OCI-LY3 (cell line): ENCODE data around the gene GNL1.
A peak's percentile ranks its signal among the peaks of the same experiment; 100 is the strongest.
"Not testable (repeated sequence)": the region's sequence is repeated elsewhere in the genome, so short reads cannot be mapped to it uniquely, and the experiment has no call there.

Experiments used
- H2AFZ ChIP-seq: fragments of 200-600, 300-600 bp; shearing (Covaris generic); 2 replicates; pipeline ENCODE4 v1.6.0; 2014; ENCODE audit warnings: antibody characterized with exemption, low read depth, low read length
- H3K27ac ChIP-seq: fragments of 200-600, 300-600 bp; sonication (generic); 2 replicates; pipeline ENCODE4 v1.5.1; 2014; ENCODE audit warnings: mild to moderate bottlenecking, low read length, moderate library complexity, mixed read lengths
- H3K27me3 ChIP-seq: fragments of 200-600, 300-600 bp; sonication (generic); 2 replicates; pipeline ENCODE4 v1.6.1; 2014; ENCODE audit warnings: low read depth, low read length, mixed read lengths
- H3K36me3 ChIP-seq: fragments of 200-600, 300-600 bp; sonication (generic); replicated peaks from 2 replicates; pipeline ENCODE3; 2014; ENCODE audit warnings: low read depth, low read length, mixed read lengths
- H3K4me1 ChIP-seq: fragments of 300-600, 200-600 bp; sonication (generic); 2 replicates; pipeline ENCODE4 v1.6.1; 2014; ENCODE audit warnings: low read length, mixed read lengths
- H3K4me2 ChIP-seq: fragments of 200-600, 300-600 bp; sonication (generic); 2 replicates; pipeline ENCODE4 v1.6.1; 2014; ENCODE audit warnings: low read length, mixed read lengths
- H3K4me3 ChIP-seq: fragments of 300-600, 200-600 bp; sonication (generic); 2 replicates; pipeline ENCODE4 v1.5.1; 2014; ENCODE audit warnings: antibody characterized with exemption, mild to moderate bottlenecking, low read length, moderate library complexity
- H3K79me2 ChIP-seq: fragments of 300-600, 200-600 bp; shearing (Covaris generic); 2 replicates; pipeline ENCODE4 v1.6.1; 2014; ENCODE audit warnings: mild to moderate bottlenecking, low read length, mixed read lengths
- H3K9ac ChIP-seq: fragments of 300-600, 200-600 bp; shearing (Covaris generic); 2 replicates; pipeline ENCODE4 v1.6.0; 2014; ENCODE audit warnings: mild to moderate bottlenecking, low read length, moderate library complexity
- H3K9me3 ChIP-seq: fragments of 200-600, 300-600 bp; shearing (Covaris generic); 2 replicates; pipeline ENCODE4 v1.6.1; 2014; ENCODE audit warnings: low read length, mixed read lengths; ENCODE audit not compliant: insufficient read depth
- H4K20me1 ChIP-seq: fragments of 200-600, 300-600 bp; sonication (generic); 2 replicates; pipeline ENCODE4 v1.6.1; 2016; ENCODE audit warnings: low read length, mixed read lengths; ENCODE audit not compliant: insufficient read depth
- EZH2phosphoT487 ChIP-seq: fragments of 200-600 bp; shearing (Covaris generic); IDR thresholded peaks from 2 replicates; pipeline ENCODE4 v1.6.1; 2018; ENCODE audit warnings: antibody characterized with exemption, mixed run types, low read depth
- TF ChIP-seq, protein P1 (sequence below): fragments of 200-600, 300-600 bp; sonication (generic); IDR thresholded peaks from 2 replicates; pipeline ENCODE4 v1.5.1; 2014; ENCODE audit warnings: antibody characterized with exemption, low read length, low read depth

The GNL1 gene

DNA sequence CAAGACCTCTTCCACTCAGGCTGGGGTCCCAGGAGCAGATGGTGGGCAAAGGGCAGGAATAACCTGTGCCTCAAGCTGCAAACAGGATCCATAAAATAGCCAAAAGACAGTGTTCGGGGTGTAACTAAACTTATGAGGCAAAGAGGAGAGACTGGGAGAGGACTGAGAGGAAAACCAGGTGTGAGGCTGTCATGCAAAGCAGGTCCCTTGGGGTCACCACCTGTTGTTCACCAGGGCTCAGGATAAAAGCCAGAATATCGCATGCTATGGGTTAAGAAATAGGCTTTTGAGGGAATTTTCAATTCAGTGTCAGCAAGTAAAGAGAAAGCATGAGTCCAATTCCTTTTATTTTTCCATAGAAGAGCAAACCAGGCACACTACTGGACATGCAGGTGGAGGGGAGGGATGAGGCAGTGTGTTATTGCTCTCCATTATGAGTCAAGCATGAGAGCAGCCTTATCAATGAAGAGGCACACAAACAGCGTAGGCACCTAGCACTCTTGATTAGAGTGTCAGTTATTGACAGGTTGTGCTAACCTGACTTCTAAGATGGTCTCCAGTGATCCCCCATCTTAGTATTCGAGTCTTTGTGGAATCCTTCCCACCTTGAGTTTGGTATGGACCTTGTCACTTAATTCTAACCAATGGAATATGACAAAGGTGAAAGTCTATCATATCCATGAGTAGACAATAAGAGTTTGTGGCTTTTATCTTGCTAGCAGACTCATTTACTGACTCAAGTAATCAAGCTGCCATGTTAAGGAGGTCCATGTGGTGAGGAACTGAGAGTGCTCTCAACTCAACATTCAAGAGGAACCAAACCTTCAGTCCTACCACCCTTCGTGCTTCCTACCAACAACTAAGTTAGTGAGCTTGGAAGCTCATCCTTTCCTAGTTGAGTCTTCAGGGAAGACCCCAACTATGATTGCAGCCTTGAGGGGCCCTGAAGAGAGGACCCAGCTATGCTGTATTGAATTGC is 48.2 kb downstream of the GNL1 start:
- Histone ChIP-seq H3K9ac (no peak overlapping the region; the same call in 1 of the 2 replicates), H3K27me3 (peaks cover 2% of the 10 kb centered on the region; the same call in 1 of the 2 replicates), H4K20me1 (no peaks in the 10 kb centered on the region), H3K4me1 (peaks cover 22% of the 10 kb centered on the region), H3K36me3 (no peaks in the 10 kb centered on the region), H3K4me3 (peak overlapping the region; percentile 38), H3K4me2 (peak overlapping the region; percentile 69), H3K9me3 (no peaks in the 10 kb centered on the region), H3K79me2 (no peaks in the 10 kb centered on the region), H2AFZ (no peak overlapping the region), H3K27ac (peak overlapping the region; percentile 72)
- TF ChIP-seq EZH2phosphoT487, result no peak
- TF ChIP-seq, protein P1, sequence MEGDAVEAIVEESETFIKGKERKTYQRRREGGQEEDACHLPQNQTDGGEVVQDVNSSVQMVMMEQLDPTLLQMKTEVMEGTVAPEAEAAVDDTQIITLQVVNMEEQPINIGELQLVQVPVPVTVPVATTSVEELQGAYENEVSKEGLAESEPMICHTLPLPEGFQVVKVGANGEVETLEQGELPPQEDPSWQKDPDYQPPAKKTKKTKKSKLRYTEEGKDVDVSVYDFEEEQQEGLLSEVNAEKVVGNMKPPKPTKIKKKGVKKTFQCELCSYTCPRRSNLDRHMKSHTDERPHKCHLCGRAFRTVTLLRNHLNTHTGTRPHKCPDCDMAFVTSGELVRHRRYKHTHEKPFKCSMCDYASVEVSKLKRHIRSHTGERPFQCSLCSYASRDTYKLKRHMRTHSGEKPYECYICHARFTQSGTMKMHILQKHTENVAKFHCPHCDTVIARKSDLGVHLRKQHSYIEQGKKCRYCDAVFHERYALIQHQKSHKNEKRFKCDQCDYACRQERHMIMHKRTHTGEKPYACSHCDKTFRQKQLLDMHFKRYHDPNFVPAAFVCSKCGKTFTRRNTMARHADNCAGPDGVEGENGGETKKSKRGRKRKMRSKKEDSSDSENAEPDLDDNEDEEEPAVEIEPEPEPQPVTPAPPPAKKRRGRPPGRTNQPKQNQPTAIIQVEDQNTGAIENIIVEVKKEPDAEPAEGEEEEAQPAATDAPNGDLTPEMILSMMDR, result no peak

DNA sequence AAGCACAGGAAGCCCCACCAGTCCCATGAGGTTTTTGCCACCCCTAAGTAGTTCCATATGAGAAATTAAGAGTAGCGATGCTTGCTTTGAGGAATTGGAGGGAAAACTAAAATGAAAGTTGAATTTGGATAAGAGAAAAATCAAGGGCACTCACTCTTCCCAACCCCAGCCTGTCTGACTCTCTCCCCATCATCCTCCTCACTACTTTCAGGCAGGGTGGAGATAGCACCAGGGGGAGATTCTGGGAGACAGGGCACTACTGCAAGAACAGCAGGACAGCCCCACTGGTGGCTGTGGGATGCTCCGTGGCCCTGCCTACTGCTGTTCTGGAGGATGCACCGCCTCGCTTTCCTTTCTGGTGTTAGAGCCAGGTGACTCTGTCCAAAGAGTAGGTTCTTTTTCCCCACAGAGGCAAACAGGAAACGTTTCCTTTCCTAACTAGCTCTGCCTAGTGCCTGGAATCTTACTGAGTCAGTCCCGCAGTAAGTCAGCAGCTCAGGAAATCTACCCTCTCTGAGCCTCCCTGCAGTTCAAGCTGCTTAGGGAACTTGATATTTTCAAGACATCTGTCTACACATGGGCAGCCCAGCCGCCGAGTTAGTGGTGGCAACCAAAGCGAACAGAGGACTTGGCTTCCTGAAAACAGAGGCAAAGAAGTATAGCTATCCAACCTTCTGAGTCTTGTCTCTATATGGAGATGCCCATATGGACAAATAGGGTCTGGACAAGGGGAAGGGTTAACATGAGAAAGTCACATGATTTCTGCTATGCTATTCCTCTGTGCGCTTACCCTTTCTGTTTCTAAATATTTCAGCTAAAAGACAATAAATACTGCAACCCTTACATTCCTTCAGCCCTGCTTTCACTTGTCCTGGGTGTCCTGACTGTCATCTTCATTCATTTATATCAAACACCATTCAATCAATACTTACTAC is 55.6 kb downstream of the GNL1 start:
- H3K36me3 ChIP-seq, result no peaks in the 10 kb centered on the region
- H3K4me1 ChIP-seq, result peaks cover 7% of the 10 kb centered on the region
- H3K27ac ChIP-seq, result no peak overlapping the region
- no peaks in the 10 kb centered on the region for H3K79me2 ChIP-seq
- no peak for TF ChIP-seq EZH2phosphoT487
- TF ChIP-seq, protein P1, result no peak
- H3K4me2 ChIP-seq, result no peak overlapping the region
- no peak overlapping the region for H3K9ac ChIP-seq
- H2AFZ ChIP-seq, result no peak overlapping the region
- no peaks in the 10 kb centered on the region for H4K20me1 ChIP-seq
- no peaks in the 10 kb centered on the region for H3K9me3 ChIP-seq
- no peak overlapping the region for H3K4me3 ChIP-seq
- H3K27me3 ChIP-seq, result no peaks in the 10 kb centered on the region

DNA sequence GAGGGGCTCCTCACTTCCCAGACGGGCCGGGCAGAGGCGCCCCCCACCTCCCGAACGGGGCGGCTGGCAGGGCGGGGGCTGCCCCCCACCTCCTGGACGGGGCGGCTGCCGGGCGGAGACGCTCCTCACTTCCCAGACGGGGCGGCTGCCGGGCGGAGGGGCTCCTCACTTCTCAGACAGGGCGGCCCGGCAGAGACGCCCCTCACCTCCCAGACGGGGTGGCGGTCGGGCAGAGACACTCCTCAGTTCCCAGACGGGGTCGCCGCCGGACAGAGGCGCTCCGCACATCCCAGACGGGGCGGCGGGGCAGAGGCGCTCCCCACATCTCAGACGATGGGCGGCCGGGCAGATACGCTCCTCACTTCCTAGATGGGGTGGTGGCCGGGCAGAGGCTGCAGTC is 57.6 kb downstream of the GNL1 start:
- not testable (repeated sequence) for H2AFZ ChIP-seq, H3K27ac ChIP-seq, H4K20me1 ChIP-seq, H3K36me3 ChIP-seq, H3K4me1 ChIP-seq, H3K27me3 ChIP-seq, H3K4me2 ChIP-seq, H3K9ac ChIP-seq, H3K9me3 ChIP-seq, H3K4me3 ChIP-seq, H3K79me2 ChIP-seq

DNA sequence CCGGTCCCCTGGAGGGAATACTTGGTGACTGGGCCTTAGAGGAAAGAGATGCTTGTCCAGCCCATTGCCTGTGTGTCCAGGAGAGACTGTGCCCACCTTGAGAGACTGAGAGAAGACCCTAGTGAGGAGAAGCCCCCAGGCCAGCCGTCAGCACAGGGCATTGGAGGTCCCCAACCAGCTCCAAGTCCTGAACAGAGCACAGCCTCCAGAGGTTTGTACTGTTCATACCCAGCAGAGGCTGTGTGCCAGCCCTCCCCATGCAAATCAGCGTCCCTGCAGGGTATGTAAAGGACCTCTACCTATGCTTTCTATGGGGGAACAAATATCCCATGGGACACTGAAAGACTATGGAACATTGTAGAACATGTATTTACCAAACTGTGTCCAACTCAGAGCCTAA is 58.6 kb downstream of the GNL1 start:
- TF ChIP-seq EZH2phosphoT487, result no peak
- TF ChIP-seq, protein P1, result no peak
- no peak overlapping the region for H3K4me2 ChIP-seq
- no peaks in the 10 kb centered on the region for H3K79me2 ChIP-seq
- H3K36me3 ChIP-seq, result peaks cover 9% of the 10 kb centered on the region
- H3K4me3 ChIP-seq, result no peak overlapping the region
- H3K27me3 ChIP-seq, result no peaks in the 10 kb centered on the region
- no peak overlapping the region for H2AFZ ChIP-seq
- H3K4me1 ChIP-seq, result peaks cover 9% of the 10 kb centered on the region
- H3K27ac ChIP-seq, result no peak overlapping the region
- no peaks in the 10 kb centered on the region for H4K20me1 ChIP-seq
- H3K9me3 ChIP-seq, result no peaks in the 10 kb centered on the region
- no peak overlapping the region for H3K9ac ChIP-seq

DNA sequence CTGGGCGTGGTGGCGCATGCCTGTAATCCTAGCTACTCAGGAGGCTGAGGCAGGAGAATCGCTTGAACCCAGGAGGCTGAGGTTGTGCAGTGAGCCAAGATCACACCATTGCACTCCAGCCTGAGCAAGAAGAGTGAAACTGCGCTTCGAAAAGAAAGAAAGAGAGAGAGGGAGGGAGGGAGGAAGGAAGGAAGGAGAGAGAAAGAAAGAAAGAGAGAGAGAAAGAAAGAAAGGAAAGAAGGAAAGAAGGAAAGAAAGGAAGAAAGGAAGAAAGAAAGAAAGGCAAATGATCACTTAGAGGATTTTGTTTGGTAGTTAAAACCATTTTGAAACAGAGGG is 59.1 kb downstream of the GNL1 start:
- not testable (repeated sequence) for H3K9ac ChIP-seq, H3K9me3 ChIP-seq, H3K4me2 ChIP-seq, H3K27ac ChIP-seq, H3K27me3 ChIP-seq, H4K20me1 ChIP-seq, H2AFZ ChIP-seq, H3K4me1 ChIP-seq, H3K79me2 ChIP-seq, H3K4me3 ChIP-seq
- H3K36me3 ChIP-seq, result peaks cover 13% of the 10 kb centered on the region
